HG03520 (cell line): ENCODE data around the gene MYL3.

Source experiments
- ATAC-seq: cut with Tn5 transposase; IDR thresholded peaks from one replicate; pipeline ENCODE4 v1.9.1; 2021; ENCODE audit warnings: mild to moderate bottlenecking, moderate library complexity; ENCODE audit not compliant: unreplicated experiment

Gene MYL3

GRCh38 chr3:46851364-46852333, 11.6 kb downstream of the MYL3 start:
- ATAC-seq = no peak

DNA sequence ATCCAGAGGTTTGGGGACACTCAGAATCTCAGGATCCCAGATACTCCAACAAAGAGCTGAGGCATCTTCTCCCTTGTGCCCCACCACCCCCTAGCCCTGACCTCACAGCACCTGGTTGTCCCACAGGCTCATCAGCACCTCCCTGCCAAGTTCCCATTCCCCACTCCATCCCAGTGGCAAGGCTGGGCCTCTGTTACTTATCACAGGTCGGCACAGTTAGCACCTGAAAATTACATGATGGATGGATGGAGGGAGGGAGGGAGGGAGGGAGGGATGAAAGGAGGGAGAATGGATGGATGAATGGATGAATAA, 12.8 kb downstream of the MYL3 start:
- no peak for ATAC-seq

- ATAC-seq = no peak
These were observed 13.4 kb downstream of the MYL3 start for GRCh38 chr3:46849686-46850467.

DNA sequence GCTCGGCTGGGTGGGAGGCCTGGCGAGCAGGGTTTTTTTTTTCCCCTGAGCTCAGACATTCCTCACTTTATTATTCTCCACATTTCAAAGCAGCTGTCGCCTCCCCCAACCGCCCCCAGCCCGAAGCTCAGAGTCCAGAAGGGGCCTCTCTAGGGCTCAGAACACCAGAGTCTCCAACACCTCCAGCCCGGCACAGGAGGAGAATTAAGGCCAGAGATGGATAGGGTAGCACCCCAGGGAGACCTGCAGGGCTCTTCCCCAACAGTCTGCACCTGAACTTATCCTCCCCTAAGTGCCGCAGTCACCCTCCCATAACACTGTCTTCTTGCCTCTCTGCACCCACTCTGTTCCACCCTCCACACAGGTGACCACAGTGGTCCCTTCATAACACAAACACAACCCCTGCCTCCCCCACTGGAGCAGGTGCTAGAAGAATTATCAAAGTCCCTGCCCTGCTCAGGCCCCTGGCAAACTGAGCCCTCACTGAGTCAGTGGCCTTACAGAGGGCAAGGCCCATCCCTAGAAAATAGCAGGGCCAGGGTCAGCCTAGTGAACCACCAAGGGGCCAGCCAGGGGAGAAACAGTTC, 14.1 kb downstream of the MYL3 start:
- no peak for ATAC-seq

- ATAC-seq = no peak
These were observed 14.8 kb downstream of the MYL3 start for GRCh38 chr3:46848271-46849044.

GRCh38 chr3:46847744-46848143, 15.5 kb downstream of the MYL3 start:
- no peak for ATAC-seq

- ATAC-seq = no peak
These were observed 16.4 kb downstream of the MYL3 start for GRCh38 chr3:46846624-46847542.

DNA sequence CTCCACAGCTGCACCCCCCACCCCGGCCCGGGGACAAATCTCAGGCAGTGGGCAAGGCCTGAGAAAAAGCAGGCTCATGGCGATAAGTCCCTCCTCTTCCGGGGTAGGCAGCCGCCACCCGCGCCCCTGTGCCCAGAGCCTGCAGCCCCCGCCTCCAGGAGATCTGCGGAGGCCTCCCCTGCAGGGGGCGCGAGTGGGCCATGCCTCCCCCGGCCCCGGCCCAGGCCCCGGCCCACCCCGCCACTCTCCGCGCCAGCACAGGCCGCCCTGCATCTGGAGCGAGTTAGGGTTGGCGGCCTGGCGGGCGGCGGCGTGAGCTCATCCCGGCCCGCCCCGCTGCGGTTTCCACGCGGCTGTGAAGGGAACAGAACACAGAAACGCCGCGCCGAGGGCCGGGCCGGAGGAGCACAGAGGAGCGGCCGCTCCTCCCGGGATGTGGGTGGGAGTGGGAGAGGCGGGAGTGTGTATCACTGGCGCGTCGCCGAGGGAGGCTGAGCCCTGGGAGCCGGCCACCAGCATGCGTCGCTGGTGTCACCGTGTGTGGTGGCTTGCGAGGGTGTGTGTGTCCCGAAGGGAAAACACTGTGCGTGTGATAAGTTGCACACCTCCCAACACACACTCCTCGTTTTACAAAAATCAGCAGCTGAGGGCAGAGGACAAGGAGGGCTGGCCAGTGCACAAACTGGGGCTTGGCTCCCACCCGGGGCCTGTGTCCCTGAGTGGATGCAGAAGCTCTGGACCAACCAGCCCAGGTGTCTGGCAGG, 17.2 kb downstream of the MYL3 start:
- no peak for ATAC-seq

DNA sequence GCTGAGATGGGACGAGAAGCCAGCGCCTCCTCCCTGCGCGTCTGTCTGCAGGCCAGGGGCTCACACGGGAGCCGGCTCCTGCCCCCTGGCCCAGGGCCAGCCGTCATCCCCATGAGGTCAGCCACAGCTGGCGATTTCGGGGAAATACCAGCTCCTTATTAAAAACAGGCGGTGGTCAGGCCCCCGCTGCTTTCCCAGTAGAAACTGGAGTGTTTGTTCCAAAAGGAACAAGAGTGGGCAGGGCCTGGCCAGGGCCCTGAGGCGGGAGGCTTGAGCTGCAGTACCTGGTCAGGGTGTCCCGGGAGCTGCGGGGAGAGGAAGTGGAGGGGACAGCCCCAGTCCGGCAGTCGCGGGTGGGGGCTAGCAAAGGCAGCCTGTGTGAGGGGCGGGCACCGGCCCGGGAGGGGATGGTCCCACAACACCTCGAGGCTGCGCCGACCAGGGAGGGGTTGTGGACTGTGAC, 17.8 kb downstream of the MYL3 start:
- ATAC-seq = no peak

DNA sequence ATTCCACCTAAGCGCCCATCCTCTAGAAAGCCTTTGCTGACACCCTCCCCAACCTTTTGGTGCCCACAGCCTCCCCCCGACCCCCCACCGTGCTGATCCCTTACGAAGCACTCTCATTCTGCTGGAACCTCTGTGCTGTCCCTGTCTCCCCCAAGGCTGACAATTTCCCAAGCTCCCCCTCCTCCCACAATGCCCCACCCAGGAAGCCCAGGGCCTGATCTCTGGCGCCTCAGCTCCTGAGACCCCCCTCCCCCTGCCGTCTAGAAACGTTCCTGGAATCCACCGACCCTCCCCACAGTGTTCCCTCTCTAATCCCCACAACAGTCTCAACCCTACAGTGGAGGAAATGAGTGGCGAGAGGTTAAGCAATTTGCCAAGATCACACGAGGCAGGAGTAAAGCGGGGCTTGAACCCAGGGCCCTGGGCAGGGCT, 18.3 kb downstream of the MYL3 start:
- no peak for ATAC-seq

GRCh38 chr3:46844397-46844796, 18.8 kb downstream of the MYL3 start:
- no peak for ATAC-seq

DNA sequence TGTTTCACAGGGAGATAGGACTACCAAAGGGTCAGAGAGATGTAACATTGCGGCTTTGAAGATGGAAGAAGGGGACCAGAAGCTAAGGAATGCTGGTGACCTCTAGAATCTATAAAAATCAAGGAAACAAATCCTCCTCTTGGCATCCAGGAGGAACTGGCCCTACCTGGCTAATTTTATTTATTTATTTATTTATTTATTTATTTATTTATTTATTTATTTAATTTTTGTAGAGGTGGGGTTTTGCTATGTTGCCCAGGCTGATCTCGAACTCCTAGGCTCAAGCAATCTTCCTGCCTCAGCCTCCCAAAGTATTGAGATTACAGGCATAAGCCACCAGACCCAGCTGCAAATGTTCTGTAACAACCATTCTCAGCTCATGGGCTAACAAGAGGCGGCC, 19.7 kb downstream of the MYL3 start:
- ATAC-seq = no peak

GRCh38 chr3:46840491-46840890, 22.8 kb downstream of the MYL3 start:
- ATAC-seq = no peak

DNA sequence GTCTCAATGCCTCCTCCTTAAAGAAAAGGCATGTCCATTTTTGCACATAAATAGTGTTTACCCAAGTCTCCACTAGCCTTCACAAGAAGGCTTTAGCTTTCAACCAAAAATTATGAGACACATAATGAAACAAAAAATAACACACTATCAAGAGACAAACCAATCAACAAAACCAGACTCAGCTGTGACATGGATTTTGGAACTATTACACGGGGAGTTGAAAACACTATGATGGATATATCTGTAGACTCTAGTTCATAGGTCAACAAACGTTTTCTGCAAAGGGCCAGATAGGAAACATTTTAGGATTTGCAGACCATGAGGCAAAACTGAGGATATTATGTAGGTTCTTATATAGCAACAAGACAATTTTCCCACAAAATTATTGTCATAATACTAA, 24.9 kb downstream of the MYL3 start:
- no peak for ATAC-seq

DNA sequence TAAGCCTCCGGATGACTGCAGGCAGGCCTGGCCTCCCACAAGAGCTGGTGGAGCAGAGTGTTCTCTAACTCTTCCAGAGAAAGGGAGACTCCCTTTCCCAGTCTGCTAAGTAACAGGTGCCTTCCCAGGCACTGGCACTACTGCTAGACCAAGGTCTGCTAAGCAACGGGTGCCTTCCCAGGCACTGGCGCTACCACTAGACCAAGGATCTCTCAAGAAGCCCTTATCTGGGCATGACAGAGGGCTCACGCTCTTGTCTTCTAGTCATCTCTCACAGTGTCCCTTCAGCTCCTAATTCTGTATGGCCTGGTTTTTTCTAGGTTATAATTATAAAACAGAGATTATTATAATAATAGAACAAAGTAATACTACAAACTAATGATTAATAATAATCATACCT, 27.8 kb downstream of the MYL3 start:
- ATAC-seq = no peak

- ATAC-seq = no peak
These were observed 28.2 kb downstream of the MYL3 start for GRCh38 chr3:46835054-46835453.

GRCh38 chr3:46833346-46834300, 29.6 kb downstream of the MYL3 start:
- ATAC-seq = no peak

DNA sequence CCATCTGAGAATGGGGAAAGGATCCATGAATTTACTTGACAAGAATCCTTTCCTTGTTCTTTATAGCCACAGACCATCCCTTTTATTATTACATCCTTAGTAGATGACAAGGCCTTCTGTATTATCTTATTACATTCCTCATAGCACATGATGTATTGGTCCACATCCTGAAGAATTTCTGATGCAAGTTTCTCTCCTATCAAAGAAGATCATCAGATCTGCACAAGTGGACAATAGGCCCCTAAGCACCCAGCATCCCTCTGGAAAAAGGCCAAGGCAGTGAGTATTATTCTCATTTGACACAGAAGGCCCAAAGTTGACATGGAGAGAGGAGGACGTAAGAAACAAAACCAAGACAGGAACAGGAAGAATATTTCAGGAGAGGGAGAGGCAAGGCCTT, 31.4 kb downstream of the MYL3 start:
- no peak for ATAC-seq
